IMR-90 (cell line): ENCODE results near the gene TMTC1. TPM values are rescaled to one million over a fixed set of nuclear protein-coding genes. Genes with fewer than 3 reads are reported as not detected.

ENCODE experiments used
- ATAC-seq: fragments of 200-7000 bp; cut with Tn5 transposase; 2 replicates; pipeline ENCODE4 v1.9.1; 2020; ENCODE audit warnings: low read depth, mild to moderate bottlenecking, moderate library complexity
- BruUV-seq: library from RNA; stranded (reverse); fragments of 400-500 nt; replicated peaks from 2 replicates; lab custom pipeline; 2021; lab: Mats Ljungman, UMichigan
- CTCF ChIA-PET: fragments of 300-600 bp; formaldehyde crosslinking; extraction: SDS; loops from one replicate; lab custom pipeline; 2021; ENCODE audit warnings: antibody characterized with exemption; lab: Yijun Ruan, JAX
- POLR2A ChIA-PET: fragments of 300-600 bp; sonication (Branson Sonifier 250); formaldehyde crosslinking; loops from one replicate; lab custom pipeline; 2022; ENCODE audit warnings: antibody characterized with exemption; ENCODE audit not compliant: unreplicated experiment; lab: Charles Lee
- DNase-seq: peaks from one replicate; pipeline ENCODE4 v3.0.0; 2013
- H2AFZ ChIP-seq: replicated peaks from 2 replicates; pipeline ENCODE3; 2013; ENCODE audit warnings: low read length, mild to moderate bottlenecking; ENCODE audit not compliant: poor library complexity
- H2AK5ac ChIP-seq: 2 replicates; pipeline ENCODE4 v1.6.1; 2013; ENCODE audit warnings: low read depth, low read length, inconsistent platforms
- H2AK9ac ChIP-seq: replicated peaks from 2 replicates; pipeline ENCODE3; 2013; ENCODE audit warnings: mild to moderate bottlenecking, low read depth, low read length, moderate library complexity; ENCODE audit not compliant: poor library complexity
- H2BK120ac ChIP-seq: 2 replicates; pipeline ENCODE4 v1.6.1; 2013; ENCODE audit warnings: low read depth, low read length, inconsistent platforms
- H2BK15ac ChIP-seq: 3 replicates; pipeline ENCODE4 v1.6.1; 2013; ENCODE audit warnings: low read depth, low read length, inconsistent platforms
- H2BK20ac ChIP-seq: 2 replicates; pipeline ENCODE4 v1.6.1; 2013; ENCODE audit warnings: low read depth, mild to moderate bottlenecking, inconsistent platforms, low read length, moderate library complexity
- H2BK5ac ChIP-seq: 2 replicates; pipeline ENCODE4 v1.6.1; 2013; ENCODE audit warnings: mild to moderate bottlenecking, low read depth, low read length, inconsistent platforms; ENCODE audit not compliant: poor library complexity, severe bottlenecking
- H3K14ac ChIP-seq: replicated peaks from 2 replicates; pipeline ENCODE4 v1.6.1; 2013; ENCODE audit warnings: low read depth, low read length, inconsistent platforms
- H3K18ac ChIP-seq: 2 replicates; pipeline ENCODE4 v1.6.1; 2013; ENCODE audit warnings: low read depth, low read length, control low read depth
- H3K23ac ChIP-seq: 2 replicates; pipeline ENCODE4 v1.6.1; 2013; ENCODE audit warnings: low read depth, low read length, inconsistent platforms
- H3K27ac ChIP-seq: 2 replicates; pipeline ENCODE4 v1.5.1; 2013; ENCODE audit warnings: mild to moderate bottlenecking, control low read depth, low read length; ENCODE audit not compliant: insufficient read depth
- H3K27me3 ChIP-seq: 2 replicates; pipeline ENCODE4 v1.6.1; 2013; ENCODE audit warnings: low read length; ENCODE audit not compliant: control insufficient read depth, insufficient read depth
- H3K36me3 ChIP-seq: 2 replicates; pipeline ENCODE4 v1.6.1; 2013; ENCODE audit warnings: low read length, mixed read lengths; ENCODE audit not compliant: control insufficient read depth, insufficient read depth
- H3K4ac ChIP-seq: 2 replicates; pipeline ENCODE4 v1.6.1; 2013; ENCODE audit warnings: low read depth, low read length, inconsistent platforms
- H3K4me1 ChIP-seq: 2 replicates; pipeline ENCODE4 v1.6.1; 2013; ENCODE audit warnings: low read length, mixed read lengths; ENCODE audit not compliant: control insufficient read depth, insufficient read depth
- H3K4me2 ChIP-seq: 2 replicates; pipeline ENCODE4 v1.6.1; 2013; ENCODE audit warnings: low read depth, mild to moderate bottlenecking, control low read depth, low read length, moderate library complexity
- H3K4me3 ChIP-seq: 2 replicates; pipeline ENCODE4 v1.5.1; 2013; ENCODE audit warnings: low read depth, mild to moderate bottlenecking, control low read depth, low read length, moderate library complexity; ENCODE audit not compliant: insufficient read depth
- H3K56ac ChIP-seq: 2 replicates; pipeline ENCODE4 v1.6.1; 2013; ENCODE audit warnings: low read length, inconsistent platforms; ENCODE audit not compliant: insufficient read depth; ENCODE audit errors: extremely low read depth
- H3K79me1 ChIP-seq, 2 experiments: 2 replicates each; pipeline ENCODE4 v1.6.1; 2013; ENCODE audit warnings: low read length in 2 of 2, inconsistent platforms in 1 of 2, low read depth in 1 of 2
- H3K9ac ChIP-seq: 2 replicates; pipeline ENCODE4 v1.6.1; 2013; ENCODE audit warnings: low read depth, low read length, control low read depth
- H3K9me1 ChIP-seq: 2 replicates; pipeline ENCODE4 v1.6.1; 2013; ENCODE audit warnings: low read length, inconsistent platforms; ENCODE audit not compliant: insufficient read depth
- H3K9me3 ChIP-seq: 2 replicates; pipeline ENCODE4 v1.6.1; 2013; ENCODE audit warnings: low read length; ENCODE audit not compliant: control insufficient read depth, insufficient read depth
- H4K20me1 ChIP-seq: 2 replicates; pipeline ENCODE4 v1.6.1; 2013; ENCODE audit warnings: low read length, inconsistent platforms; ENCODE audit not compliant: insufficient read depth
- H4K5ac ChIP-seq: 2 replicates; pipeline ENCODE4 v1.6.1; 2013; ENCODE audit warnings: mild to moderate bottlenecking, low read depth, low read length, control low read depth
- H4K8ac ChIP-seq, 2 experiments: 2 replicates each; pipeline ENCODE4 v1.6.1; 2013; ENCODE audit warnings: low read depth in 2 of 2, low read length in 2 of 2, control low read depth in 1 of 2, inconsistent platforms in 1 of 2
- H4K91ac ChIP-seq: 2 replicates; pipeline ENCODE4 v1.6.1; 2013; ENCODE audit warnings: low read depth, low read length, inconsistent platforms; ENCODE audit not compliant: insufficient read depth
- BHLHE40 ChIP-seq: fragments of 150-350 bp; IDR thresholded peaks from 2 replicates; pipeline ENCODE4 v1.6.1; 2016; ENCODE audit warnings: mild to moderate bottlenecking, low read depth, low read length
- CEBPB ChIP-seq: IDR thresholded peaks from 2 replicates; pipeline ENCODE4 v1.6.1; 2012; ENCODE audit warnings: low read depth, low read length, improper control_type of control experiment
- CTCF ChIP-seq: conservative IDR thresholded peaks from 2 replicates; pipeline ENCODE4 v1.5.1; 2012; ENCODE audit warnings: mild to moderate bottlenecking, low read depth, low read length, improper control_type of control experiment
- ELK1 ChIP-seq: fragments of 150-350 bp; IDR thresholded peaks from 2 replicates; pipeline ENCODE4 v1.6.1; 2016; ENCODE audit warnings: low read depth, mild to moderate bottlenecking, low read length, moderate library complexity, borderline replicate concordance
- FOS ChIP-seq: fragments of 150-350 bp; IDR thresholded peaks from 2 replicates; pipeline ENCODE4 v1.6.1; 2016; ENCODE audit warnings: low read depth, low read length
- MAZ ChIP-seq: IDR thresholded peaks from 2 replicates; pipeline ENCODE4 v1.6.1; 2012; ENCODE audit warnings: low read depth, mild to moderate bottlenecking, low read length, improper control_type of control experiment, moderate library complexity, borderline replicate concordance
- MXI1 ChIP-seq: IDR thresholded peaks from 2 replicates; pipeline ENCODE4 v1.6.1; 2012; ENCODE audit warnings: low read depth, mild to moderate bottlenecking, low read length, moderate library complexity, borderline replicate concordance
- NFE2L2 ChIP-seq: fragments of 150-350 bp; IDR thresholded peaks from 2 replicates; pipeline ENCODE4 v1.6.1; 2016; ENCODE audit warnings: low read depth, mild to moderate bottlenecking, low read length
- POLR2A ChIP-seq: IDR thresholded peaks from 2 replicates; pipeline ENCODE4 v1.6.1; 2012; ENCODE audit warnings: mild to moderate bottlenecking, low read depth, low read length
- RAD21 ChIP-seq: IDR thresholded peaks from 2 replicates; pipeline ENCODE4 v1.6.1; 2012; ENCODE audit warnings: low read length, improper control_type of control experiment
- RCOR1 ChIP-seq: IDR thresholded peaks from 2 replicates; pipeline ENCODE4 v1.6.1; 2012; ENCODE audit warnings: mild to moderate bottlenecking, low read length, improper control_type of control experiment; ENCODE audit not compliant: insufficient replicate concordance
- RFX5 ChIP-seq: IDR thresholded peaks from 2 replicates; pipeline ENCODE4 v1.8.0; 2012; ENCODE audit warnings: low read depth, mild to moderate bottlenecking, low read length, moderate library complexity
- SMC3 ChIP-seq: fragments of 150-350 bp; IDR thresholded peaks from 2 replicates; pipeline ENCODE4 v1.6.1; 2016; ENCODE audit warnings: low read depth, mild to moderate bottlenecking, antibody characterized with exemption, low read length, moderate library complexity
- USF2 ChIP-seq: fragments of 150-350 bp; IDR thresholded peaks from 2 replicates; pipeline ENCODE4 v1.6.1; 2017; ENCODE audit warnings: mild to moderate bottlenecking, antibody characterized with exemption, low read length, low read depth
- WGBS, 2 experiments: methylation state at CpG; one replicate each; pipeline versions ENCODE4 v1.1.5 to v1.1.7; 2013; ENCODE audit warnings: missing lambda C conversion rate in 2 of 2; ENCODE audit not compliant: insufficient read length in 1 of 2; ENCODE audit errors: extremely low coverage in 2 of 2; 5-methylcytosine and 5-hydroxymethylcytosine counted together
- dilution Hi-C: fragments of 300-500 bp; cut with HindIII; formaldehyde crosslinking; loops from one replicate; pipeline ENCODE4 v1.14.3; 2018; ENCODE audit warnings: low sequenced_read_pairs; ENCODE audit not compliant: unreplicated experiment
- in situ Hi-C: fragments of 300-500 bp; cut with MboI; formaldehyde crosslinking; loops from 3 replicates; pipeline ENCODE4 v1.14.3; 2019; ENCODE audit warnings: low sequenced_read_pairs, inconsistent platforms, mixed read lengths
- intact Hi-C: fragments of 100-400 bp; cut with micrococcal nuclease; formaldehyde crosslinking; loops from 2 replicates; pipeline ENCODE4 v1.10.0; 2022
- polyA plus RNA-seq, 3 experiments: library from polyadenylated mRNA; depleted of rRNA; stranded (reverse); fragments of >200 nt; gene quantifications; 2 replicates each; pipeline ENCODE4 v1.2.3, GENCODE V29; 2012; ENCODE audit warnings: low replicate concordance in 1 of 3
- total RNA-seq: library from RNA; depleted of rRNA; stranded (reverse); fragments of >200 nt; gene quantifications from 2 replicates; pipeline ENCODE4 v1.2.3, GENCODE V29; 2012

Gene TMTC1
- total and polyA plus RNA-seq, 2 of the 4 experiments (the other 2 are of a cell fraction), result 12.5 to 36.4 TPM

DNA sequence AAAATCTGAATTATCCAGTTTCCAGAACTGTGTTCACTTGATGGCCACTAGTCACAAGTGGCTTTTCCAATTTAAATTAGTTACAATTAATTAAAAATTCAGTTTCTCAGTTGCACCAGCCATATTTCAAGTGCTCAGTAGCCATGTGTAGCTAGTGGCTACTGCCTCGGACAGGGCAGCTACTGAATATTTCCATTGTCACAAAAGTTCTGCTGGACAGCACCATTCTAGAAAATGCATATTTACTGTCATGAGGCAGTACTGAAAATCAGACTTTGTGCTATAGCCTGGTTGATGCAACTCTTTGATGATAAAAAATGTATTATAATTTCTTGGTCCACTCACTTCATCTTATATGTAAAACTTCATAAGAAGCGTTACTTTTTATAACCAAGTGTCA is 274.8 kb downstream of the TMTC1 start:
- Histone ChIP-seq H2BK5ac (no peak overlapping the region), H3K9me1 (peaks cover 6% of the 10 kb centered on the region; the same call in 1 of the 2 replicates), H3K9me3 (no peaks in the 10 kb centered on the region), H3K4me3 (no peak overlapping the region), H3K27me3 (no peaks in the 10 kb centered on the region), H4K20me1 (no peaks in the 10 kb centered on the region), H3K36me3 (peaks cover 16% of the 10 kb centered on the region), H3K23ac (no peak overlapping the region), H3K18ac (no peak overlapping the region), H3K4me2 (no peak overlapping the region), H3K4ac (no peak overlapping the region), H4K91ac (no peak overlapping the region), H3K79me1 (no peaks in the 10 kb centered on the region; a peak in 1 of 4 replicates), H3K14ac (no peak overlapping the region), H2BK15ac (no peak overlapping the region), H4K8ac (no peak overlapping the region), H2AK5ac (no peak overlapping the region), H2BK120ac (no peak overlapping the region), H3K9ac (no peak overlapping the region), H3K56ac (no peak overlapping the region), H3K4me1 (no peaks in the 10 kb centered on the region), H2BK20ac (no peak overlapping the region), H2AFZ (no peak overlapping the region), H4K5ac (no peak overlapping the region), H2AK9ac (no peak overlapping the region), H3K27ac (no peak overlapping the region)
- TF ChIP-seq MXI1, result no peak
- TF ChIP-seq MAZ, result no peak
- TF ChIP-seq SMC3, result no peak
- no peak for TF ChIP-seq CEBPB
- TF ChIP-seq POLR2A, result no peak
- no peak for TF ChIP-seq RCOR1
- no peak for TF ChIP-seq ELK1
- no peak for TF ChIP-seq RFX5
- TF ChIP-seq USF2, result no peak
- TF ChIP-seq FOS, result no peak
- no peak for TF ChIP-seq BHLHE40
- TF ChIP-seq RAD21, result no peak
- TF ChIP-seq CTCF, result no peak
- TF ChIP-seq NFE2L2, result no peak
- POLR2A ChIA-PET, result no interaction called here
- CTCF ChIA-PET, result no interaction called here
- DNase-seq, result no peak
- WGBS, 2 experiments, result 100% methylated on average over 1 of the region's 2 CpGs; no CpG with 5 or more reads in 1 of the 2 experiments
- in situ Hi-C loops (loop anchor here (25.0 kb wide), 1 partner anchor 1303 kb away; no protein-coding TSS in a partner anchor), dilution Hi-C loops (no loop called here), intact Hi-C loops (no loop called here)
- no TSS peak for BruUV-seq
- no peak for ATAC-seq
